Measurements from ENCODE around the gene CMTM4.

CMTM4 gene

GRCh38 chr16:66696669-66697630 lies at the start of gene CMTM4:
CMTM4 (minus strand) TSS chr16:66696743; CDS start chr16:66696525, 218 bp downstream.
- DNase-seq = peak; percentile 65

- DNase-seq = no peak
These were observed 49.5 kb upstream of the CMTM4 start for GRCh38 chr16:66746048-66746447.

GRCh38 chr16:66741950-66742808 lies 45.6 kb upstream of the CMTM4 start:
- no peak for DNase-seq

GRCh38 chr16:66741169-66741900 lies 44.8 kb upstream of the CMTM4 start:
- DNase-seq = peak; percentile 44

GRCh38 chr16:66740533-66740932 lies 44.0 kb upstream of the CMTM4 start:
- DNase-seq = no peak

- no peak for DNase-seq
These were observed 43.5 kb upstream of the CMTM4 start for GRCh38 chr16:66740010-66740409.

GRCh38 chr16:66735891-66736290 lies 39.3 kb upstream of the CMTM4 start:
- no peak for DNase-seq

- DNase-seq = no peak
These were observed 34.6 kb upstream of the CMTM4 start for GRCh38 chr16:66731101-66731500.

GRCh38 chr16:66728804-66729203 lies 32.3 kb upstream of the CMTM4 start:
- DNase-seq = no peak

- peak; percentile 50 for DNase-seq
These were observed 31.7 kb upstream of the CMTM4 start for GRCh38 chr16:66728117-66728787.

- no peak for DNase-seq
These were observed 24.2 kb upstream of the CMTM4 start for GRCh38 chr16:66720766-66721165.

GRCh38 chr16:66719246-66719645 lies 22.7 kb upstream of the CMTM4 start:
- no peak for DNase-seq

- no peak for DNase-seq
These were observed 21.2 kb upstream of the CMTM4 start for GRCh38 chr16:66717776-66718175.

GRCh38 chr16:66717112-66717675 lies 20.7 kb upstream of the CMTM4 start:
- DNase-seq = no peak

GRCh38 chr16:66714654-66715307 lies 18.2 kb upstream of the CMTM4 start:
- DNase-seq = no peak

- DNase-seq = no peak
These were observed 17.5 kb upstream of the CMTM4 start for GRCh38 chr16:66714062-66714461.

- DNase-seq = no peak
These were observed 16.5 kb upstream of the CMTM4 start for GRCh38 chr16:66713076-66713475.

GRCh38 chr16:66712512-66712911 lies 16.0 kb upstream of the CMTM4 start:
- no peak for DNase-seq

GRCh38 chr16:66711581-66711980 lies 15.0 kb upstream of the CMTM4 start:
- no peak for DNase-seq

GRCh38 chr16:66706506-66706880 lies 9.9 kb upstream of the CMTM4 start:
- no peak for DNase-seq

- DNase-seq = no peak
These were observed 9.4 kb upstream of the CMTM4 start for GRCh38 chr16:66705790-66706505.
